ENCODE data around the gene FBLIM1.

GRCh38 chr1:15810073-15810472, 51.5 kb downstream of the FBLIM1 start:
- no peak for TF ChIP-seq CTCF (IDR thresholded peaks at IDR 0.05)
- no peak for TF ChIP-seq EP300 (IDR thresholded peaks at IDR 0.05; ENCODE audit: low read depth)
- no peak for TF ChIP-seq POLR2A (IDR thresholded peaks at IDR 0.05)
